ENCODE results near the gene SCO2. TPM values are rescaled to one million over a fixed set of nuclear protein-coding genes. Genes with fewer than 3 reads are reported as not detected.

The SCO2 gene
- total and polyA plus RNA-seq, 10 of the 15 experiments (the other 5 are each of a cell fraction or from before 2014, with no cell fraction given), result 0.18 to 16.0 (median 2.4) TPM; not detected in 1

DNA sequence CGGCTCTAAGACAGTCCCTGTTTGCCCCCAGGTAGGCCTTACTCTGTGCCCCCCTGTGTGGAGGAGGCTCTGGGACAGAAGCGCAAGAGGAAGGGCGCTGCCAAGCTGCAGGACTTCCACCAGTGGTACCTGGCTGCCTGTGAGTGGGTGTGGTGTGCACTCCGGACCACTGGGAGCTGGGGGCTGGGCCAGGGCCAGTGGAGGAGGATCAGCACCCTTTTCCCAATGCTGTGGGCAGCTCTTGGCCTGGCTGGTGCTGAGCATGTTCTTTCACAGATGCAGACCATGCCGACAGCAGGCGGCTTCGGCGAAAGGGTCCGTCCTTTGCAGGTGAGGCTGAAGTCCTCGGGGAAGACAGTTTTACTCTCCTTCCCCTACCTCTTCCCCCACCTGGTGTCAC lies 3.7 kb downstream of the SCO2 start:
- Histone ChIP-seq H2AFZ (ENCODE audit: control insufficient read depth, low read depth, low read length) (no peak overlapping the region), H3K27me3 (replicated peaks in 1 of 2; ENCODE audit: control insufficient read depth in 2 of 2, insufficient read depth in 2 of 2, low read length in 1 of 2) (no peaks in the 10 kb centered on the region), H4K20me1 (ENCODE audit: control insufficient read depth, insufficient read depth) (no peaks in the 10 kb centered on the region), H3K79me2 (ENCODE audit: control insufficient read depth, insufficient read depth, low read length) (peaks cover 21% of the 10 kb centered on the region), H3K4me2 (ENCODE audit: control insufficient read depth, insufficient read depth) (no peak overlapping the region), H3K9me3 (replicated peaks; ENCODE audit: control insufficient read depth, insufficient read depth, low read length) (no peaks in the 10 kb centered on the region), H3K4me3 (no peak overlapping the region), H3K27ac (ENCODE audit: control insufficient read depth, insufficient read depth) (no peak overlapping the region), H3K4me1 (ENCODE audit: control insufficient read depth, insufficient read depth, low read length) (peaks cover 4% of the 10 kb centered on the region; the same call in 1 of the 2 replicates), H3K36me3 (ENCODE audit: control insufficient read depth in 2 of 2, insufficient read depth in 2 of 2, low read length in 1 of 2) (peaks cover 5 to 50% of the 10 kb centered on the region in 2 experiments; a peak in 3 of 4 replicates), H3K9ac (ENCODE audit: control insufficient read depth, insufficient read depth, low read length) (no peak overlapping the region)
- ChIA-PET CTCF (no interaction called here), POLR2A (no interaction called here), RAD21 (ENCODE audit: unreplicated experiment) (interaction anchor here (1.2 kb wide), 1 partner anchor 99 kb away, joined by 3 read pairs; no protein-coding TSS in a partner anchor), SMC1A (ENCODE audit: uncharacterized antibody, unreplicated experiment) (no interaction called here)
- WGBS (ENCODE audit: insufficient coverage, insufficient replicate concordance, low lambda C conversion rate, missing lambda C conversion rate), result 86% methylated on average over 9 of the region's 10 CpGs
- BruUV-seq (replicated peaks), result no TSS peak
- intact Hi-C loops (cut with micrococcal nuclease; ENCODE audit: unreplicated experiment), result no loop called here
- TF ChIP-seq RAD51 (IDR thresholded peaks at IDR 0.05), result no peak
- TF ChIP-seq, protein P1, sequence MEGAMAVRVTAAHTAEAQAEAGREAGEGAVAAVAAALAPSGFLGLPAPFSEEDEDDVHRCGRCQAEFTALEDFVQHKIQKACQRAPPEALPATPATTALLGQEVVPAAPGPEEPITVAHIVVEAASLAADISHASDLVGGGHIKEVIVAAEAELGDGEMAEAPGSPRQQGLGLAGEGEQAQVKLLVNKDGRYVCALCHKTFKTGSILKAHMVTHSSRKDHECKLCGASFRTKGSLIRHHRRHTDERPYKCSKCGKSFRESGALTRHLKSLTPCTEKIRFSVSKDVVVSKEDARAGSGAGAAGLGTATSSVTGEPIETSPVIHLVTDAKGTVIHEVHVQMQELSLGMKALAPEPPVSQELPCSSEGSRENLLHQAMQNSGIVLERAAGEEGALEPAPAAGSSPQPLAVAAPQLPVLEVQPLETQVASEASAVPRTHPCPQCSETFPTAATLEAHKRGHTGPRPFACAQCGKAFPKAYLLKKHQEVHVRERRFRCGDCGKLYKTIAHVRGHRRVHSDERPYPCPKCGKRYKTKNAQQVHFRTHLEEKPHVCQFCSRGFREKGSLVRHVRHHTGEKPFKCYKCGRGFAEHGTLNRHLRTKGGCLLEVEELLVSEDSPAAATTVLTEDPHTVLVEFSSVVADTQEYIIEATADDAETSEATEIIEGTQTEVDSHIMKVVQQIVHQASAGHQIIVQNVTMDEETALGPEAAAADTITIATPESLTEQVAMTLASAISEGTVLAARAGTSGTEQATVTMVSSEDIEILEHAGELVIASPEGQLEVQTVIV (IDR thresholded peaks at IDR 0.05; ENCODE audit: borderline replicate concordance, partially characterized antibody), result no peak
- TF ChIP-seq, protein P2, sequence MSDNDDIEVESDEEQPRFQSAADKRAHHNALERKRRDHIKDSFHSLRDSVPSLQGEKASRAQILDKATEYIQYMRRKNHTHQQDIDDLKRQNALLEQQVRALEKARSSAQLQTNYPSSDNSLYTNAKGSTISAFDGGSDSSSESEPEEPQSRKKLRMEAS (IDR thresholded peaks at IDR 0.05; ENCODE audit: low read depth, low read length), result no peak
- no peak for TF ChIP-seq IRF4 (IDR thresholded peaks at IDR 0.05; ENCODE audit: low read depth, low read length)
- TF ChIP-seq ZNF274 (IDR thresholded peaks at IDR 0.05; ENCODE audit: insufficient read depth, insufficient read length), result no peak
- in situ Hi-C loops (cut with MboI), result no loop called here
- FAIRE-seq, result no peak
- no peak for ATAC-seq
- no peak for DNase-seq (ENCODE audit: low read depth, low spot score)

Data from GM12878 (cell line).